B cell (primary cell): ENCODE measurements around the gene NDC1.
"Not testable (repeated sequence)": the region's sequence is repeated elsewhere in the genome, so short reads cannot be mapped to it uniquely, and the experiment has no call there.

Experiments
- EZH2 ChIP-seq: IDR thresholded peaks from 2 replicates; pipeline ENCODE4 v1.6.1; 2012; ENCODE audit warnings: borderline replicate concordance, low read depth, mild to moderate bottlenecking, moderate library complexity, low read length; ENCODE audit not compliant: insufficient read depth, poor library complexity, severe bottlenecking
- TF ChIP-seq, protein P1 (sequence below): fragments of 200-600 bp; IDR thresholded peaks from one replicate; pipeline ENCODE4 v1.8.0; 2022; ENCODE audit warnings: antibody characterized with exemption, mild to moderate bottlenecking

DNA sequence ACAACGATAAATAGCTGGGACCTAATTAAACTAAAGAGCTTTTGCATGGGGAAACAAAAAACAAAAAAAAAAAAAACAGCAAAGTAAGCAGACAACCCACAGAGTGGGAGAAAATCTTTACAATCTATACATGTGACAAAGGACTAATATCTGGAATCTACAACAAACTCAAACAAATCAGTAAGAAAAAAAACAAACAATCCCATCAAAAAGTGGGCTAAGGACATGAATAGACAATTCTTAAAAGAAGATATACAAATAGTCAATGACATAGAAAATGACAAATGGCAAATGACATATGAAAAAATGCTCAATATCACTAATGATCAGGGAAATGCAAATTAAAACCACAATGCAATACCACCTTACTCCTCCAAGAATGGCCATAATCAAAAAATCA is 21.5 kb downstream of the NDC1 start:
- TF ChIP-seq EZH2 = not testable (repeated sequence)
- TF ChIP-seq, protein P1, sequence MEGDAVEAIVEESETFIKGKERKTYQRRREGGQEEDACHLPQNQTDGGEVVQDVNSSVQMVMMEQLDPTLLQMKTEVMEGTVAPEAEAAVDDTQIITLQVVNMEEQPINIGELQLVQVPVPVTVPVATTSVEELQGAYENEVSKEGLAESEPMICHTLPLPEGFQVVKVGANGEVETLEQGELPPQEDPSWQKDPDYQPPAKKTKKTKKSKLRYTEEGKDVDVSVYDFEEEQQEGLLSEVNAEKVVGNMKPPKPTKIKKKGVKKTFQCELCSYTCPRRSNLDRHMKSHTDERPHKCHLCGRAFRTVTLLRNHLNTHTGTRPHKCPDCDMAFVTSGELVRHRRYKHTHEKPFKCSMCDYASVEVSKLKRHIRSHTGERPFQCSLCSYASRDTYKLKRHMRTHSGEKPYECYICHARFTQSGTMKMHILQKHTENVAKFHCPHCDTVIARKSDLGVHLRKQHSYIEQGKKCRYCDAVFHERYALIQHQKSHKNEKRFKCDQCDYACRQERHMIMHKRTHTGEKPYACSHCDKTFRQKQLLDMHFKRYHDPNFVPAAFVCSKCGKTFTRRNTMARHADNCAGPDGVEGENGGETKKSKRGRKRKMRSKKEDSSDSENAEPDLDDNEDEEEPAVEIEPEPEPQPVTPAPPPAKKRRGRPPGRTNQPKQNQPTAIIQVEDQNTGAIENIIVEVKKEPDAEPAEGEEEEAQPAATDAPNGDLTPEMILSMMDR = not testable (repeated sequence)
